SW480 (cell line): Measurements from ENCODE around the gene UMOD.
"Not testable (repeated sequence)": the region's sequence is repeated elsewhere in the genome, so short reads cannot be mapped to it uniquely, and the experiment has no call there.

ENCODE experiments used
- DNase-seq: peaks from one replicate; pipeline ENCODE4 v3.0.0-alpha.2; 2016; ENCODE audit warnings: low spot score

UMOD gene

GRCh38 chr16:20321051-20321450 lies 31.5 kb downstream of the UMOD start:
- DNase-seq, result not testable (repeated sequence)

GRCh38 chr16:20320592-20320991 lies 31.9 kb downstream of the UMOD start:
- DNase-seq, result no peak

- no peak for DNase-seq
Measured at GRCh38 chr16:20320178-20320577, 32.3 kb downstream of the UMOD start.

GRCh38 chr16:20319406-20319805 lies 33.1 kb downstream of the UMOD start:
- no peak for DNase-seq

GRCh38 chr16:20318437-20318836 lies 34.1 kb downstream of the UMOD start:
- DNase-seq, result no peak

- no peak for DNase-seq
Measured at GRCh38 chr16:20318006-20318405, 34.5 kb downstream of the UMOD start.

- no peak for DNase-seq
Measured at GRCh38 chr16:20317117-20317516, 35.4 kb downstream of the UMOD start.

- DNase-seq, result no peak
Measured at GRCh38 chr16:20316715-20317114, 35.8 kb downstream of the UMOD start.

GRCh38 chr16:20315764-20316163 lies 36.8 kb downstream of the UMOD start:
- DNase-seq, result no peak

GRCh38 chr16:20314575-20314974 lies 37.9 kb downstream of the UMOD start:
- no peak for DNase-seq

- no peak for DNase-seq
Measured at GRCh38 chr16:20313741-20314140, 38.8 kb downstream of the UMOD start.

GRCh38 chr16:20312536-20313095 lies 39.9 kb downstream of the UMOD start:
- not testable (repeated sequence) for DNase-seq

GRCh38 chr16:20311548-20311947 lies 41.0 kb downstream of the UMOD start:
- DNase-seq, result no peak

- no peak for DNase-seq
Measured at GRCh38 chr16:20310421-20311395, 41.8 kb downstream of the UMOD start.

GRCh38 chr16:20309786-20310185 lies 42.7 kb downstream of the UMOD start:
- DNase-seq, result no peak

GRCh38 chr16:20308801-20309590 lies 43.5 kb downstream of the UMOD start:
- no peak for DNase-seq

GRCh38 chr16:20308266-20308665 lies 44.2 kb downstream of the UMOD start:
- no peak for DNase-seq

GRCh38 chr16:20307791-20308190 lies 44.7 kb downstream of the UMOD start:
- no peak for DNase-seq

- DNase-seq, result no peak
Measured at GRCh38 chr16:20307240-20307671, 45.3 kb downstream of the UMOD start.

GRCh38 chr16:20306401-20306800 lies 46.1 kb downstream of the UMOD start:
- DNase-seq, result no peak

- DNase-seq, result no peak
Measured at GRCh38 chr16:20303012-20303411, 49.5 kb downstream of the UMOD start.

- no peak for DNase-seq
Measured at GRCh38 chr16:20302389-20302788, 50.1 kb downstream of the UMOD start.

GRCh38 chr16:20301840-20302239 lies 50.7 kb downstream of the UMOD start:
- no peak for DNase-seq
